ENCODE results near the gene NLK. TPM values are rescaled to one million over a fixed set of nuclear protein-coding genes. Genes with fewer than 3 reads are reported as not detected.

Gene NLK
- total and polyA plus RNA-seq, 2 donors (not counting 1 experiment from before 2014, with no cell fraction given): 12.7 to 24.8 TPM

DNA sequence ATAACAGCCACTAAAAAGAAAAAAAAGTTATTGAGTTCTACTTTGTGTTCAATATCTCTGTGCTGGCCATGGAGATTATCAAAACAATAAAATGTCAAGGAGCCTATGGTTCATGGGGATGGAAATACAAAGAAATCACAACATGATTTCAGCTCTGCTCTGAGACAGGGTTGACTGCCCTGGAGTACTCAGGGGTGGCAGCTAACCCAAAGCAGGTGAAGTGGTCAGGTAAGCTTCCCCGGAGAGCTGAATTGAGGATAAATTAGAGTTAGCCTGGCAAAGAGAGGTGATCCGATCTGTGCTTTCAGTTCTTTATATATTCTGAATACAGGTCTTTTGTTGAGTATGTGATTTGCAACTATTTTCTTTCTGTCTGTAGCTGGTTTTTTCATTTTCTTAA is 157.3 kb downstream of the NLK start:
- H3K4me3 Mint-ChIP-seq: no peak overlapping the region
- Histone ChIP-seq H3K4me1 (ENCODE audit: control insufficient read depth in 2 of 2, insufficient read depth in 2 of 2, low read length in 2 of 2) (no peaks in the 10 kb centered on the region), H3K79me2 (ENCODE audit: control insufficient read depth, insufficient read depth, low read length) (no peaks in the 10 kb centered on the region), H4K20me1 (ENCODE audit: control insufficient read depth, insufficient read depth, low read length, poor library complexity, severe bottlenecking) (no peaks in the 10 kb centered on the region), H3K27me3 (replicated peaks in 1 of 4; ENCODE audit: control extremely low read depth in 1 of 4, control insufficient read depth in 3 of 4, insufficient read depth in 4 of 4, low read length in 3 of 4) (no peaks in the 10 kb centered on the region), H3K27ac (ENCODE audit: low read length in 2 of 2) (no peak overlapping the region), H2AFZ (ENCODE audit: insufficient read depth, low read depth, low read length, poor library complexity, severe bottlenecking) (no peak overlapping the region), H3K4me2 (replicated peaks; ENCODE audit: low read depth, low read length, poor library complexity, severe bottlenecking) (no peak overlapping the region), H3K9me3 (ENCODE audit: control extremely low read depth in 1 of 3, control insufficient read depth in 2 of 3, insufficient read depth in 1 of 3, low read length in 2 of 3) (no peaks in the 10 kb centered on the region), H3K36me3 (replicated peaks in 1 of 2; ENCODE audit: control extremely low read depth in 1 of 2, control insufficient read depth in 1 of 2, extremely low read depth in 1 of 2, insufficient read depth in 2 of 2, low read length in 1 of 2) (peaks cover 0 to 13% of the 10 kb centered on the region in 2 experiments), H3K4me3 (ENCODE audit: control extremely low read depth in 1 of 5, extremely low read depth in 1 of 5, insufficient read depth in 1 of 5, low read depth in 2 of 5, low read length in 4 of 5) (no peak overlapping the region), H3K9ac (ENCODE audit: low read length) (no peak overlapping the region)
- 75% methylated on average over 1 of the region's 2 CpGs for WGBS (ENCODE audit: insufficient coverage)
- no peaks in the 10 kb centered on the region for H3K9me3 Mint-ChIP-seq (ENCODE audit: insufficient read depth)
- H3K27ac Mint-ChIP-seq: no peak overlapping the region
- TF ChIP-seq EZH2 (IDR thresholded peaks at IDR 0.05; ENCODE audit: borderline replicate concordance, insufficient read depth, low read depth, low read length, poor library complexity, severe bottlenecking): no peak
- TF ChIP-seq, protein P1, sequence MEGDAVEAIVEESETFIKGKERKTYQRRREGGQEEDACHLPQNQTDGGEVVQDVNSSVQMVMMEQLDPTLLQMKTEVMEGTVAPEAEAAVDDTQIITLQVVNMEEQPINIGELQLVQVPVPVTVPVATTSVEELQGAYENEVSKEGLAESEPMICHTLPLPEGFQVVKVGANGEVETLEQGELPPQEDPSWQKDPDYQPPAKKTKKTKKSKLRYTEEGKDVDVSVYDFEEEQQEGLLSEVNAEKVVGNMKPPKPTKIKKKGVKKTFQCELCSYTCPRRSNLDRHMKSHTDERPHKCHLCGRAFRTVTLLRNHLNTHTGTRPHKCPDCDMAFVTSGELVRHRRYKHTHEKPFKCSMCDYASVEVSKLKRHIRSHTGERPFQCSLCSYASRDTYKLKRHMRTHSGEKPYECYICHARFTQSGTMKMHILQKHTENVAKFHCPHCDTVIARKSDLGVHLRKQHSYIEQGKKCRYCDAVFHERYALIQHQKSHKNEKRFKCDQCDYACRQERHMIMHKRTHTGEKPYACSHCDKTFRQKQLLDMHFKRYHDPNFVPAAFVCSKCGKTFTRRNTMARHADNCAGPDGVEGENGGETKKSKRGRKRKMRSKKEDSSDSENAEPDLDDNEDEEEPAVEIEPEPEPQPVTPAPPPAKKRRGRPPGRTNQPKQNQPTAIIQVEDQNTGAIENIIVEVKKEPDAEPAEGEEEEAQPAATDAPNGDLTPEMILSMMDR (IDR thresholded peaks at IDR 0.05): no peak
- ATAC-seq (ENCODE audit: low read depth) (no peak), DNase-seq (no peak)
- ChIA-PET CTCF (no interaction called here), POLR2A (no interaction called here)
- intact Hi-C loops (cut with micrococcal nuclease): no loop called here
- H3K4me1 Mint-ChIP-seq: no peaks in the 10 kb centered on the region
- no peaks in the 10 kb centered on the region for H3K27me3 Mint-ChIP-seq

DNA sequence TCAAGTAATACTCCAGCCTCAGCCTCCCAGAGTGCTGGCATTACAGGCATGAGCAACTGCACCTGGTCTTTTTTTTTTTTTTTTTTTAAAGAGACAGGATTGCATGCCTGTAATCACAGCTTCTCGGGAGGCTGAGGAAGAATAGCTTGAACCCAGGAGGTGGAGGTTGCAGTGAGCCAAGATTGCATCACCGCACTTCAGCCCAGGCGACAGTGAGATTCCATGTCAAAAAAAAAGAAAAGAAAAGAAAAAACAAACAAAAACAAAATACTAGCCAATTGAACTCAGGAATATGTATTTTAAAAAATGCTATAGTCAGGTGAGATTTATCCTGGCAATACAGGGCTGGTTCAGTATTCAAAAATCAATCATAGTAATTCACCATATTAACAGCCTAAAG is 158.8 kb downstream of the NLK start:
- Histone ChIP-seq H3K79me2 (ENCODE audit: control insufficient read depth, insufficient read depth, low read length) (no peaks in the 10 kb centered on the region), H3K4me2 (replicated peaks; ENCODE audit: low read depth, low read length, poor library complexity, severe bottlenecking) (no peak overlapping the region), H3K27me3 (replicated peaks in 1 of 4; ENCODE audit: control extremely low read depth in 1 of 4, control insufficient read depth in 3 of 4, insufficient read depth in 4 of 4, low read length in 3 of 4) (no peaks in the 10 kb centered on the region), H3K9ac (ENCODE audit: low read length) (no peak overlapping the region), H3K9me3 (ENCODE audit: control extremely low read depth in 1 of 3, control insufficient read depth in 2 of 3, insufficient read depth in 1 of 3, low read length in 2 of 3) (no peaks in the 10 kb centered on the region), H2AFZ (ENCODE audit: insufficient read depth, low read depth, low read length, poor library complexity, severe bottlenecking) (no peak overlapping the region), H3K27ac (ENCODE audit: low read length in 2 of 2) (no peak overlapping the region), H3K4me3 (ENCODE audit: control extremely low read depth in 1 of 5, extremely low read depth in 1 of 5, insufficient read depth in 1 of 5, low read depth in 2 of 5, low read length in 4 of 5) (no peak overlapping the region), H3K36me3 (replicated peaks in 1 of 2; ENCODE audit: control extremely low read depth in 1 of 2, control insufficient read depth in 1 of 2, extremely low read depth in 1 of 2, insufficient read depth in 2 of 2, low read length in 1 of 2) (peaks cover 0 to 5% of the 10 kb centered on the region in 2 experiments), H3K4me1 (ENCODE audit: control insufficient read depth in 2 of 2, insufficient read depth in 2 of 2, low read length in 2 of 2) (no peaks in the 10 kb centered on the region), H4K20me1 (ENCODE audit: control insufficient read depth, insufficient read depth, low read length, poor library complexity, severe bottlenecking) (no peaks in the 10 kb centered on the region)
- Mint-ChIP-seq H3K4me3 (no peak overlapping the region), H3K27ac (no peak overlapping the region), H3K4me1 (no peaks in the 10 kb centered on the region), H3K9me3 (ENCODE audit: insufficient read depth) (no peaks in the 10 kb centered on the region), H3K27me3 (no peaks in the 10 kb centered on the region)
- ChIA-PET CTCF (no interaction called here), POLR2A (no interaction called here)
- intact Hi-C loops (cut with micrococcal nuclease): no loop called here
- TF ChIP-seq, protein P1 (IDR thresholded peaks at IDR 0.05): no peak
- TF ChIP-seq EZH2 (IDR thresholded peaks at IDR 0.05; ENCODE audit: borderline replicate concordance, insufficient read depth, low read depth, low read length, poor library complexity, severe bottlenecking): no peak
- DNase-seq (no peak), ATAC-seq (ENCODE audit: low read depth) (no peak)
- WGBS (ENCODE audit: insufficient coverage): no CpG with 5 or more reads among the region's 3 CpGs

Measured in B cell (primary cell).